Measurements from ENCODE around the gene EPO.
"Not testable (repeated sequence)": the region's sequence is repeated elsewhere in the genome, so short reads cannot be mapped to it uniquely, and the experiment has no call there.

EPO gene

GRCh38 chr7:100744605-100745004 lies 24.3 kb downstream of the EPO start:
- DNase-seq: no peak

GRCh38 chr7:100745184-100745583 lies 24.9 kb downstream of the EPO start:
- DNase-seq: no peak

- DNase-seq: no peak
These were observed 32.7 kb downstream of the EPO start for GRCh38 chr7:100752994-100753393.

GRCh38 chr7:100753750-100754149 lies 33.5 kb downstream of the EPO start:
- no peak for DNase-seq

GRCh38 chr7:100759357-100760171 lies 39.3 kb downstream of the EPO start:
- no peak for DNase-seq

GRCh38 chr7:100762841-100763240 lies 42.6 kb downstream of the EPO start:
- not testable (repeated sequence) for DNase-seq

GRCh38 chr7:100763556-100764140 lies 43.4 kb downstream of the EPO start:
- no peak for DNase-seq

GRCh38 chr7:100764841-100765240 lies 44.6 kb downstream of the EPO start:
- no peak for DNase-seq

GRCh38 chr7:100765250-100765649 lies 45.0 kb downstream of the EPO start:
- no peak for DNase-seq

GRCh38 chr7:100768784-100769183 lies 48.5 kb downstream of the EPO start:
- DNase-seq: no peak

Measured in cortex of kidney (tissue), 1 donor.